Activated T-cell treated with anti-CD3 and anti-CD28 coated beads, Interleukin-2, amount 50 U/mL, for 24 hours (primary cell): Measurements from ENCODE around the gene PARD6G.
A peak's percentile ranks its signal among the peaks of the same experiment; 100 is the strongest.

Experiments used
- DNase-seq: peaks from one replicate; pipeline ENCODE4 v3.0.0-alpha.2; 2020
- H3K27ac Mint-ChIP-seq: 2 replicates; pipeline ENCODE4 v1.8.0; 2020; ENCODE audit warnings: mild to moderate bottlenecking, mixed read lengths
- H3K27me3 Mint-ChIP-seq: 2 replicates; pipeline ENCODE4 v1.8.0; 2020; ENCODE audit warnings: mixed read lengths
- H3K36me3 Mint-ChIP-seq: 2 replicates; pipeline ENCODE4 v1.8.0; 2020; ENCODE audit warnings: low read depth, mixed read lengths
- H3K4me1 Mint-ChIP-seq: 2 replicates; pipeline ENCODE4 v1.8.0; 2020; ENCODE audit warnings: low read depth, mixed read lengths
- H3K4me3 Mint-ChIP-seq: 2 replicates; pipeline ENCODE4 v1.8.0; 2020; ENCODE audit warnings: mild to moderate bottlenecking, moderate library complexity, mixed read lengths
- H3K9me3 Mint-ChIP-seq: 2 replicates; pipeline ENCODE4 v1.8.0; 2020; ENCODE audit warnings: mixed read lengths

PARD6G gene

DNA sequence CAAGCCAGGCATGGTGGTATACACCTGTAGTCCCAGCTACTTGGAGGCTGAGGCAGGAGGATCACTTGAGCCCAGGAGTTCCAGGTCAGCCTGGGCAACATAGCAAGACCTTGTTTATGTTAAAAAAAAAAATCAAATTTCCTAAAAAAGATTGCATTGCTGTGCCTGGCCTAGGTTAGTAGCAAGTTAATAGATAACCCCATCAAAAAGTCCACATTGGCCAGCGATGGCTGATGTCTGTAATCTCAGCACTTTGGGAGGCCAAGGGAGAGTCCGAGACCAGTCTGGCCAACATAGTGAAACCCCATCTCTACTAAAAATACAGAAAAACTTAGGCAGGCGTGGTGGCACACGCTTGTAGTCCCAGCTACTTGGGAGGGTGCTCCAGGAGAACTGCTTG lies 38.7 kb downstream of the PARD6G start:
- Mint-ChIP-seq H3K27ac (no peak overlapping the region), H3K9me3 (peaks cover 4% of the 10 kb centered on the region), H3K36me3 (no peaks in the 10 kb centered on the region), H3K27me3 (peaks cover 61% of the 10 kb centered on the region), H3K4me3 (no peak overlapping the region), H3K4me1 (peaks cover 8% of the 10 kb centered on the region)
- DNase-seq: no peak

DNA sequence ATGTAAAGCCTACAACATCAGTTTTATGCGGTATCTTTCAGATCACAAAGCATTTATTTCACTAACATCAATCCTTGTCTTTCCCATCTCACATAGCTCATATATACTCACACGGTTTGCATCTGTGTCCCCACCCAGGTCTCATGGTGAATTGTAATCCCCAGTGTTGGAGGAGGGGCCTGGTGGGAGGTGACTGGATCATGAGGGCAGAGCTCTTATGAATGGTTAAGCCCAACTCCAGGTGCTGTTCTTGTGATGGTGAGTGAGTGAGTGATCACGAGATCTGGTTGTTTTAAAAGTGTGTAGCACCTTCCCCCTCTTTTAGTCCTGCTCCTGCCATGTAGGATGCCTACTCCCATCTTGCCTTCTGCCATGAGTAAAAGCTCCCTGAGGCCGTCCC lies 42.0 kb downstream of the PARD6G start:
- Mint-ChIP-seq H3K27ac (no peak overlapping the region), H3K9me3 (no peaks in the 10 kb centered on the region), H3K4me1 (peaks cover 35% of the 10 kb centered on the region), H3K27me3 (peaks cover 66% of the 10 kb centered on the region), H3K36me3 (no peaks in the 10 kb centered on the region), H3K4me3 (no peak overlapping the region)
- no peak for DNase-seq

DNA sequence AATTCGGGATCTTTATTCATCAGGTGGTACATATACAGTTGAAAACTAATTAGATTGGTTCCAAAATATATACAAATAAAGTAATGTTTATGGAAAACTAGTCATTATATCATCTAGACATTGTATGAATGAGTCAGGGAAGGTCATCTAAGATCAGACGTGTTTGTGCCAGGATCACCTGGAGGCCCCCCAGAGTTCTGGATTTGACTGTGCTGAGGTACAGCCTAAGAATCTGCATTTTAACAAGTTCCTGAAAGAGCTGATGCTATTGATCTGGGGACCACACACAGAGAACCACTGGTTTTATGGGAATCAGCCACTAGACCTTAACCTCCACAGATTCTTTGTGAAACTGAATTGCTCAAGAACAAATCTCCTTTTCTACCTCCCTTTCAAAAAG lies 43.2 kb downstream of the PARD6G start:
- DNase-seq: no peak
- peaks cover 38% of the 10 kb centered on the region for H3K4me1 Mint-ChIP-seq
- H3K9me3 Mint-ChIP-seq: no peaks in the 10 kb centered on the region
- no peaks in the 10 kb centered on the region for H3K36me3 Mint-ChIP-seq
- no peak overlapping the region for H3K27ac Mint-ChIP-seq
- H3K27me3 Mint-ChIP-seq: peaks cover 68% of the 10 kb centered on the region
- H3K4me3 Mint-ChIP-seq: no peak overlapping the region

GRCh38 chr18:80203249-80203648 lies 44.1 kb downstream of the PARD6G start:
- DNase-seq: no peak
- Mint-ChIP-seq H3K4me1 (peaks cover 38% of the 10 kb centered on the region), H3K36me3 (no peaks in the 10 kb centered on the region), H3K27ac (no peak overlapping the region), H3K27me3 (peaks cover 67% of the 10 kb centered on the region), H3K4me3 (no peak overlapping the region), H3K9me3 (no peaks in the 10 kb centered on the region)

DNA sequence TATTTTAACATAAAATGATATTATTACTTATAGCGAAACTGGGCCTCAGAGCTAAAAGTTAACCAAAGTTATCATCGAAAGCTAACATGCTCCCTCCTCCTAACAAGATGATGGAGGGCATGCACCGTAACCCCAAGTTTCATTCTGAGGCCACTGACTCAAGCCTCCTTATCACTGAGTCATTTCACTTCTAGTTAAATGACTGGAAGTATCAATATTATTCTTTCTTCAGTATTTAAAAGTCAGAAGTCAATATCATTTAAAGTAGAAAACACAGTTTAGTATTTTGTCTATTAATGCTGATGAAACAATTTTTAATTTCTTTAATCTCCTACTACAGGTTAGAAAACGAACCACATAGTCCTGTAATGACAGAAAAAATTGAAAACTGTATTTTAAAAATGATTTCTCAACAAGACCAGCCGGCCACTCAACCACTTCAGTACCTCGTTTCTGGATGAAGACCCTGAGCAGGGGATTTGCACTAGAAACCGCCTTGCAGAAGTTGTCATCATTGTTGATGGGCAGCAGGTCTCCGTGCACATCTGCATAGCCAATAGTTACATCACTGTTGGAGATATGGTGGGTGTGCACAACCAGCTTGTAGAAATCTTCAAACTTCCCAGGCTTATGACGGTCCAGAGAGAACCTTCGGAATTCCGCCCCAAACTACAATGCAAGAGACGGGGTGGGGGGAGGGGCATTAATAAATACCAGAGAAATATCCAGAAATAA lies 44.9 kb downstream of the PARD6G start:
- Mint-ChIP-seq H3K27me3 (peaks cover 73% of the 10 kb centered on the region), H3K36me3 (no peaks in the 10 kb centered on the region), H3K27ac (no peak overlapping the region), H3K4me1 (peaks cover 38% of the 10 kb centered on the region), H3K4me3 (no peak overlapping the region), H3K9me3 (no peaks in the 10 kb centered on the region)
- DNase-seq: no peak

- peak overlapping the region; percentile 29 for H3K27ac Mint-ChIP-seq
Observed at GRCh38 chr18:80201739-80202138, 45.6 kb downstream of the PARD6G start.

DNA sequence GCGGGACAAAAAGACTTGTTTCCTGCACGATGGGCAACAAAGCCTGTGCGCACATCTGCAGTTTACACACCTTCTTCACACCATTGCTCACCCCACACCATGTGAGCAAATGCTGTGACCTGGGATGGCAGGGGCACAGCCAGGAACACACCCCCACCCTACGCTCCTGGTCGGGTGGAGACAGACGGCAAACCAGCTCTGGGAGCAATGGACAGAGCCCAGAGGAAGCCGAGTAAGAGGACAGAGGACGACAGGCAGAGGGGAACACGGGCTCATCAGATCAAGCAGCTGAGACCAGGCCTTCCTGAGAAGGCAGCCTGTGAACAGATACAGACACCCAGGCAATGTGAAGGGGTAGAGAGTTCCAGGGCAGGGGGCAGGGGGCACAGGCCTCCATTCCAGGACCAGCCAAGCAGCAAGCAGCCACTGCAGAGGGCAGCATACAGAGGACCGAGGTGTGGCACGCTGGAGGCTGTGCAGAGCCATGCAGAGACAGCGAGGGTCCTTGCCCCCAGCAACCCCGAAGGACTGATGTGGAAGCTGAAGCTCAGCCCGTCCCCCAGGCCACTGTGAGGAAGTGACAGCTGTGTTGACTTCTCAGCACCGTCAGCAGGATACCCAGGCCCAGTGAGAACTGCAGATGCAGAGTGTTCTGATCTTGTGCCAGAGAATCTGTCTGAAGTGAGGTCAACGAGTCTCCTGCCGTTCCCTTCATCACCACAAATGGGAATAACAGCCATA lies 46.2 kb downstream of the PARD6G start:
- H3K27ac Mint-ChIP-seq: no peak overlapping the region

More at GRCh38 chr18:80201739-80202138, 45.6 kb downstream of the PARD6G start:
- H3K9me3 Mint-ChIP-seq: no peaks in the 10 kb centered on the region
- no peak overlapping the region for H3K4me3 Mint-ChIP-seq
- H3K36me3 Mint-ChIP-seq: no peaks in the 10 kb centered on the region
- H3K4me1 Mint-ChIP-seq: peaks cover 38% of the 10 kb centered on the region
- no peak for DNase-seq
- peaks cover 80% of the 10 kb centered on the region for H3K27me3 Mint-ChIP-seq

DNA sequence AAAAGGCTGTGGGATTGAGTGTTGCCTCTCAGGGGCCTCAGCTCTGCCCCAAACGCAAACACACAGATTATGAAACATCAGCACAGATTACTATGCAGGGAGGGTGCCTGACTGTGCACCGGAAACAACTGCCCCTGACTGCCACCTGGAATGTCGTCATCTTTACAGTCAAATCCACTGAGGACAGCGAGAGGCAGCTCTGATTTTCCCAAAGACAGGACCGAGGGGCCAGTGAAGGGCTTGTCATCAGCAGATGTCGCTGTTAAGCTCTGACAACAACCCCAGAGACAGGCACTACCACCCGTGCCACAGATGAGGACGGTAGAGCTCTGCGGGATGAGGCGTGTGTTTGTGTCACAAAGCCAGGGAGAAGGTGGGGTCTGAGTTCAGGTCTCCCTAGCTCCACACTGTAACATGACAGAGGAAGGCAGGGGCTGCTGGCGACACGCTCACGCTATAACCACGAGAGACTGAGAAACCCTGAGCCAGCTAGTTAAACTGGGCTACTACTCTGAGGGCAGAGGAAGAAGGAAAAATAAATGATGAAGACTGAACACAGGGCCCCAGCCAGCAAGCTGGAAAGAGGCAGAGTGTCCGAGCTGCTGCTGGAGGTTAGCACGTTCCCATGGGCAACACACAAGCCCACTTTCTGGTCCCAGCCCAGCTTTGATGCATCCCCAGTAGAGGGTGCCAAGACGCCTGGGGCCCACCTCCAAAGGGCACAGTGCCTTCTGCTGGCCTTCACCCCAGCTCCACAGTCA lies 47.0 kb downstream of the PARD6G start:
- DNase-seq: no peak
- H3K27me3 Mint-ChIP-seq: peaks cover 73% of the 10 kb centered on the region

More for the DNA sequence above, 46.2 kb downstream of the PARD6G start:
- H3K27me3 Mint-ChIP-seq: peaks cover 79% of the 10 kb centered on the region
- H3K36me3 Mint-ChIP-seq: no peaks in the 10 kb centered on the region
- no peaks in the 10 kb centered on the region for H3K9me3 Mint-ChIP-seq
- H3K4me1 Mint-ChIP-seq: peaks cover 38% of the 10 kb centered on the region
- no peak overlapping the region for H3K4me3 Mint-ChIP-seq
- DNase-seq: no peak

GRCh38 chr18:80198994-80199748 lies 48.1 kb downstream of the PARD6G start:
- Mint-ChIP-seq H3K27me3 (peaks cover 74% of the 10 kb centered on the region), H3K4me3 (no peak overlapping the region), H3K9me3 (no peaks in the 10 kb centered on the region), H3K36me3 (no peaks in the 10 kb centered on the region), H3K27ac (no peak overlapping the region), H3K4me1 (peaks cover 42% of the 10 kb centered on the region)
- no peak for DNase-seq

More for the DNA sequence above, 47.0 kb downstream of the PARD6G start:
- no peaks in the 10 kb centered on the region for H3K9me3 Mint-ChIP-seq
- H3K4me1 Mint-ChIP-seq: peaks cover 38% of the 10 kb centered on the region
- no peak overlapping the region for H3K27ac Mint-ChIP-seq
- no peak overlapping the region for H3K4me3 Mint-ChIP-seq
- H3K36me3 Mint-ChIP-seq: no peaks in the 10 kb centered on the region

- Mint-ChIP-seq H3K4me3 (no peak overlapping the region), H3K27ac (no peak overlapping the region), H3K27me3 (peaks cover 73% of the 10 kb centered on the region), H3K9me3 (no peaks in the 10 kb centered on the region), H3K4me1 (peaks cover 41% of the 10 kb centered on the region), H3K36me3 (no peaks in the 10 kb centered on the region)
- DNase-seq: no peak
Observed at GRCh38 chr18:80198391-80198790, 48.9 kb downstream of the PARD6G start.

GRCh38 chr18:80197528-80197927 lies 49.8 kb downstream of the PARD6G start:
- H3K27ac Mint-ChIP-seq: no peak overlapping the region
- H3K4me1 Mint-ChIP-seq: peaks cover 32% of the 10 kb centered on the region
- DNase-seq: no peak
- H3K36me3 Mint-ChIP-seq: no peaks in the 10 kb centered on the region
- H3K4me3 Mint-ChIP-seq: no peak overlapping the region
- H3K27me3 Mint-ChIP-seq: peaks cover 73% of the 10 kb centered on the region
- no peaks in the 10 kb centered on the region for H3K9me3 Mint-ChIP-seq

- Mint-ChIP-seq H3K27me3 (peaks cover 78% of the 10 kb centered on the region), H3K9me3 (no peaks in the 10 kb centered on the region), H3K27ac (no peak overlapping the region), H3K4me1 (peaks cover 27% of the 10 kb centered on the region), H3K4me3 (no peak overlapping the region), H3K36me3 (no peaks in the 10 kb centered on the region)
- DNase-seq: no peak
Observed at GRCh38 chr18:80196528-80197320, 50.6 kb downstream of the PARD6G start.

DNA sequence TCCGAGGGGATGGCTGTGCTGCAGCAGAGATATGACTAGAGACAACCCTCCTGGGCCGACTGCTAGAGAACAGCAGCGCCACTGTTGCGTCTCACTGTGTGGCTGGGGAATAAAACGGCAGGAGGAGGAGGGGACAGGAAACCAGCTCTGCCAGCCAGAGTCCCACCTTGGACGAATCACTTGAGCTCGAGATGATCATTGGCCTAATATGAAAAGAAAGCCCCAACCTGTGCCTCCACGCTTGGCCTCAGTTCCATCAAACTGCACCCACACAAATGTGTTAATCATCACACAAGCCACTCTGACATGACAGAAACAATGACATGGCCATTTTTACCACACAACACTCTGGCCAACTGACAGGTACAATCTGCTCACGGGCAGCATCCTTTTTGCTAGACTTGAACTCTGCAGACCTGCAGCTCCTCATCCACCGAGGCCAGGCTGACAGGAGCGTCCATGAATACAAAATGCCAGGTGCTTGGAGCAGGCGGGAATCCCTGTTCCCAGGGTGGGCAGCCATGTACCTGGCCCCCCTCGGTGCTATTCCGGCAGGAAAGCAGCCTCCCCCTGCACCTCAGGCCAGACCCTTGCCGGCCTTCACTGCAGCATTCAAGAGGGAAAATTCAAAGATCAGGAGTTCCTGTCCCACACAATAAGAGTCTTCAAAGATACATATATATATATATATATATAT lies 52.3 kb downstream of the PARD6G start:
- Mint-ChIP-seq H3K9me3 (no peaks in the 10 kb centered on the region), H3K4me1 (peaks cover 14% of the 10 kb centered on the region), H3K27ac (no peak overlapping the region), H3K4me3 (no peak overlapping the region), H3K27me3 (peaks cover 78% of the 10 kb centered on the region), H3K36me3 (no peaks in the 10 kb centered on the region)
- no peak for DNase-seq
